Choroid plexus epithelial cell (primary cell): ENCODE measurements around the gene DRD4.

Source experiments
- DNase-seq: peaks from one replicate; pipeline ENCODE4 v3.0.0-alpha.2; 2010; ENCODE audit warnings: low read depth
- H3K4me3 ChIP-seq: 2 replicates; pipeline ENCODE4 v1.5.1; 2011; ENCODE audit warnings: low read depth, mild to moderate bottlenecking, control low read depth, low read length, moderate library complexity
- CTCF ChIP-seq: conservative IDR thresholded peaks from 2 replicates; pipeline ENCODE4 v1.5.1; 2011; ENCODE audit warnings: low read depth, mild to moderate bottlenecking, control low read depth, inconsistent platforms, low read length, moderate library complexity

Gene DRD4

GRCh38 chr11:638631-639331 lies 1.7 kb downstream of the DRD4 start:
- DNase-seq, result peak; percentile 66
- H3K4me3 ChIP-seq, result peak overlapping the region; percentile 8
- no peak for TF ChIP-seq CTCF

GRCh38 chr11:639332-639955 lies 2.4 kb downstream of the DRD4 start:
- peak overlapping the region; percentile 8 for H3K4me3 ChIP-seq
- peak; percentile 20 for DNase-seq
- no peak for TF ChIP-seq CTCF

GRCh38 chr11:640021-640706 lies 3.1 kb downstream of the DRD4 start:
- peak; percentile 16 for DNase-seq
- TF ChIP-seq CTCF, result no peak
- no peak overlapping the region for H3K4me3 ChIP-seq

GRCh38 chr11:641806-642370 lies 4.8 kb downstream of the DRD4 start:
- DNase-seq, result no peak
- no peak overlapping the region for H3K4me3 ChIP-seq
- no peak for TF ChIP-seq CTCF

- no peak overlapping the region for H3K4me3 ChIP-seq
- TF ChIP-seq CTCF, result no peak
- no peak for DNase-seq
Observed at GRCh38 chr11:643366-643765, 6.3 kb downstream of the DRD4 start.

GRCh38 chr11:643849-644738 lies 7.0 kb downstream of the DRD4 start:
- TF ChIP-seq CTCF, result no peak
- no peak overlapping the region for H3K4me3 ChIP-seq
- no peak for DNase-seq
